HG03354 (cell line): Measurements from ENCODE around the gene CDCA7.
"Not testable (repeated sequence)": the region's sequence is repeated elsewhere in the genome, so short reads cannot be mapped to it uniquely, and the experiment has no call there.

Experiments
- ATAC-seq: cut with Tn5 transposase; IDR thresholded peaks from one replicate; pipeline ENCODE4 v1.9.1; 2021; ENCODE audit warnings: mild to moderate bottlenecking; ENCODE audit not compliant: unreplicated experiment, poor library complexity, severe bottlenecking

Gene CDCA7

GRCh38 chr2:173397539-173397938 is 42.9 kb downstream of the CDCA7 start:
- no peak for ATAC-seq

GRCh38 chr2:173399229-173399628 is 44.6 kb downstream of the CDCA7 start:
- no peak for ATAC-seq

GRCh38 chr2:173400760-173401159 is 46.1 kb downstream of the CDCA7 start:
- ATAC-seq, result no peak

- no peak for ATAC-seq
These were observed 47.1 kb downstream of the CDCA7 start for GRCh38 chr2:173401716-173402326.

- ATAC-seq, result peak; percentile 84
These were observed 47.8 kb downstream of the CDCA7 start for GRCh38 chr2:173402405-173402974.

- ATAC-seq, result no peak
These were observed 50.4 kb downstream of the CDCA7 start for GRCh38 chr2:173404841-173405750.

GRCh38 chr2:173407176-173407575 is 52.5 kb downstream of the CDCA7 start:
- no peak for ATAC-seq

- ATAC-seq, result no peak
These were observed 53.0 kb downstream of the CDCA7 start for GRCh38 chr2:173407646-173408045.

GRCh38 chr2:173410579-173410978 is 55.9 kb downstream of the CDCA7 start:
- no peak for ATAC-seq

GRCh38 chr2:173412628-173413027 is 58.0 kb downstream of the CDCA7 start:
- no peak for ATAC-seq

- no peak for ATAC-seq
These were observed 60.2 kb downstream of the CDCA7 start for GRCh38 chr2:173414823-173415322.

- no peak for ATAC-seq
These were observed 61.0 kb downstream of the CDCA7 start for GRCh38 chr2:173415431-173416381.

- not testable (repeated sequence) for ATAC-seq
These were observed 61.9 kb downstream of the CDCA7 start for GRCh38 chr2:173416415-173417152.

- no peak for ATAC-seq
These were observed 62.7 kb downstream of the CDCA7 start for GRCh38 chr2:173417341-173417740.

- no peak for ATAC-seq
These were observed 63.1 kb downstream of the CDCA7 start for GRCh38 chr2:173417802-173418201.
